ENCODE data around the gene LZTS2. TPM values are rescaled to one million over a fixed set of nuclear protein-coding genes. Genes with fewer than 3 reads are reported as not detected.

LZTS2 gene
- total RNA-seq, 1 experiment from 2014 or later: 58.3 TPM

DNA sequence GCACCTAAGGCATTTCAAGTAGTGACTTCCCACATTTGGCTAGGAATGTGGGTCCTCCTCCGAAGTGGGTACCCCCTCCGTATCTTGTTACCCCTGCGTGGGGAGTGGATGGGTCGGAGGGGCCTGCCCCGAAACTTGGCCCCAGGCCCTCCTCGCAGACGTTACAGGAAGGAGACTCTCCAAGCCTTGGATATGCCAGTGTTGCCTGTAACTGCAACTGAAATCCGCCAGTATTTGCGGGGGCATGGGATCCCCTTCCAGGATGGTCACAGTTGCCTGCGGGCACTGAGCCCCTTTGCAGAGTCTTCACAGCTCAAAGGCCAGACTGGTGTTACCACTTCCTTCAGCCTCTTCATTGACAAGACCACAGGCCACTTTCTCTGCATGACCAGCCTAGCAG is 11.4 kb upstream of the LZTS2 start:
- Histone ChIP-seq H3K4me1 (ENCODE audit: insufficient read depth, low read length) (peaks cover 30% of the 10 kb centered on the region), H3K9me2 (replicated peaks; ENCODE audit: low read length) (no peaks in the 10 kb centered on the region), H3K4me2 (ENCODE audit: low read length) (peak overlapping the region; percentile 98), H3K9ac (ENCODE audit: low read length) (peak overlapping the region; percentile 97), H3K27ac (ENCODE audit: low read length) (0 out of 2 replicates have a peak overlapping the region, but pooled peaks have one; percentile 74), H3K36me3 (ENCODE audit: low read depth, low read length) (peaks cover 16% of the 10 kb centered on the region; the same call in 1 of the 2 replicates), H3K4me3 (ENCODE audit: low read length) (peak overlapping the region; percentile 99), H3K27me3 (ENCODE audit: low read length) (no peaks in the 10 kb centered on the region), H2AFZ (ENCODE audit: low read length) (no peak overlapping the region), H3F3A (ENCODE audit: low read length, unreplicated experiment) (no peaks in the 10 kb centered on the region), H4K20me1 (ENCODE audit: low read length) (peaks cover 14% of the 10 kb centered on the region), H3K9me3 (ENCODE audit: low read length) (no peaks in the 10 kb centered on the region), H3K79me2 (ENCODE audit: low read length) (peaks cover 58% of the 10 kb centered on the region)
- intact Hi-C loops (cut with micrococcal nuclease): no loop called here
- CTCF ChIA-PET: no interaction called here
- ATAC-seq: no peak
- BruUV-seq (replicated peaks): no TSS peak
- POLR2A ChIA-PET (ENCODE audit: unreplicated experiment): no interaction called here
- no peak for DNase-seq
- TF ChIP-seq CTCF (conservative IDR thresholded peaks at IDR 0.05; ENCODE audit: low read depth, low read length) (no peak), EZH2 (IDR thresholded peaks at IDR 0.05; ENCODE audit: low read length, unreplicated experiment) (no peak), EZH2phosphoT487 (IDR thresholded peaks at IDR 0.05; ENCODE audit: borderline replicate concordance, low read length) (no peak)

DNA sequence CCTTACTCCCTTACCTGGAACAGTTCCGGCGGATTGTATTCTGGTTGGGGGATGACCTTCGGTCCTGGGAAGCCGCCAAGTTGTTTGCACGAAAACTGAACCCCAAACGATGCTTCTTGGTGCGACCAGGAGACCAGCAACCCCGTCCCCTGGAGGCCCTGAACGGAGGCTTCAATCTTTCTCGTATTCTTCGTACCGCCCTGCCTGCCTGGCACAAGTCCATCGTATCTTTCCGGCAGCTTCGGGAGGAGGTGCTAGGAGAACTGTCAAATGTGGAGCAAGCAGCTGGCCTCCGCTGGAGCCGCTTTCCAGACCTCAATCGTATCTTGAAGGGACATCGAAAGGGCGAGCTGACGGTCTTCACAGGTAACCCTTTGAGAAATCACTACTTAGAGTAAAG is 10.5 kb upstream of the LZTS2 start:
- CTCF ChIA-PET: no interaction called here
- no peaks in the 10 kb centered on the region for H3K9me3 ChIP-seq (ENCODE audit: low read length)
- DNase-seq (peak; percentile 20), ATAC-seq (no peak)
- no TSS peak for BruUV-seq (replicated peaks)
- H3K4me2 ChIP-seq (ENCODE audit: low read length): peak overlapping the region; percentile 98
- no peaks in the 10 kb centered on the region for H3K9me2 ChIP-seq (replicated peaks; ENCODE audit: low read length)
- no peak overlapping the region for H3K27ac ChIP-seq (ENCODE audit: low read length)
- peak overlapping the region; percentile 97 for H3K9ac ChIP-seq (ENCODE audit: low read length)
- peaks cover 30% of the 10 kb centered on the region for H3K4me1 ChIP-seq (ENCODE audit: insufficient read depth, low read length)
- POLR2A ChIA-PET (ENCODE audit: unreplicated experiment): no interaction called here
- H3F3A ChIP-seq (ENCODE audit: low read length, unreplicated experiment): no peaks in the 10 kb centered on the region
- peaks cover 58% of the 10 kb centered on the region for H3K79me2 ChIP-seq (ENCODE audit: low read length)
- H3K36me3 ChIP-seq (ENCODE audit: low read depth, low read length): peaks cover 16% of the 10 kb centered on the region; the same call in 1 of the 2 replicates
- no peaks in the 10 kb centered on the region for H3K27me3 ChIP-seq (ENCODE audit: low read length)
- H4K20me1 ChIP-seq (ENCODE audit: low read length): peaks cover 14% of the 10 kb centered on the region
- intact Hi-C loops (cut with micrococcal nuclease): no loop called here
- H2AFZ ChIP-seq (ENCODE audit: low read length): no peak overlapping the region
- TF ChIP-seq EZH2phosphoT487 (IDR thresholded peaks at IDR 0.05; ENCODE audit: borderline replicate concordance, low read length) (no peak), CTCF (conservative IDR thresholded peaks at IDR 0.05; ENCODE audit: low read depth, low read length) (no peak), EZH2 (IDR thresholded peaks at IDR 0.05; ENCODE audit: low read length, unreplicated experiment) (no peak)
- peak overlapping the region; percentile 99 for H3K4me3 ChIP-seq (ENCODE audit: low read length)

- Histone ChIP-seq H3K36me3 (ENCODE audit: low read depth, low read length) (peaks cover 16% of the 10 kb centered on the region; the same call in 1 of the 2 replicates), H3K4me1 (ENCODE audit: insufficient read depth, low read length) (peaks cover 36% of the 10 kb centered on the region), H3K79me2 (ENCODE audit: low read length) (peaks cover 35% of the 10 kb centered on the region), H3K4me3 (ENCODE audit: low read length) (no peak overlapping the region), H4K20me1 (ENCODE audit: low read length) (peaks cover 10% of the 10 kb centered on the region), H3K27ac (ENCODE audit: low read length) (no peak overlapping the region), H3K9me2 (replicated peaks; ENCODE audit: low read length) (no peaks in the 10 kb centered on the region), H2AFZ (ENCODE audit: low read length) (no peak overlapping the region), H3K27me3 (ENCODE audit: low read length) (no peaks in the 10 kb centered on the region), H3K4me2 (ENCODE audit: low read length) (no peak overlapping the region), H3F3A (ENCODE audit: low read length, unreplicated experiment) (no peaks in the 10 kb centered on the region), H3K9me3 (ENCODE audit: low read length) (no peaks in the 10 kb centered on the region), H3K9ac (ENCODE audit: low read length) (no peak overlapping the region)
- BruUV-seq (replicated peaks): TSS peak; percentile 2
- 0 out of 2 replicates have a peak, but pooled peaks have one; percentile 6 for ATAC-seq
- intact Hi-C loops (cut with micrococcal nuclease): loop anchor here (1.0 kb wide), 1 partner anchor 20 kb away; no protein-coding TSS in a partner anchor
- TF ChIP-seq CTCF (conservative IDR thresholded peaks at IDR 0.05; ENCODE audit: low read depth, low read length) (peak; percentile 68), EZH2phosphoT487 (IDR thresholded peaks at IDR 0.05; ENCODE audit: borderline replicate concordance, low read length) (no peak), EZH2 (IDR thresholded peaks at IDR 0.05; ENCODE audit: low read length, unreplicated experiment) (no peak)
- DNase-seq: peak; percentile 59
- ChIA-PET POLR2A (ENCODE audit: unreplicated experiment) (no interaction called here), CTCF (interaction anchor here (1.9 kb wide), 1 partner anchor 21 kb away, joined by 6 read pairs; no protein-coding TSS in a partner anchor)
Measured at GRCh38 chr10:100993986-100994708, 5.5 kb upstream of the LZTS2 start.

Measured in PC-3 (cell line).